GOT3 (cell line): ENCODE measurements around the gene TMEM184B.
"Not testable (repeated sequence)": the region's sequence is repeated elsewhere in the genome, so short reads cannot be mapped to it uniquely, and the experiment has no call there.

Source experiments
- DNase-seq: peaks from one replicate; lab custom pipeline; 2025; ENCODE audit warnings: mixed read lengths; lab: John Stamatoyannopoulos, UW

The TMEM184B gene

DNA sequence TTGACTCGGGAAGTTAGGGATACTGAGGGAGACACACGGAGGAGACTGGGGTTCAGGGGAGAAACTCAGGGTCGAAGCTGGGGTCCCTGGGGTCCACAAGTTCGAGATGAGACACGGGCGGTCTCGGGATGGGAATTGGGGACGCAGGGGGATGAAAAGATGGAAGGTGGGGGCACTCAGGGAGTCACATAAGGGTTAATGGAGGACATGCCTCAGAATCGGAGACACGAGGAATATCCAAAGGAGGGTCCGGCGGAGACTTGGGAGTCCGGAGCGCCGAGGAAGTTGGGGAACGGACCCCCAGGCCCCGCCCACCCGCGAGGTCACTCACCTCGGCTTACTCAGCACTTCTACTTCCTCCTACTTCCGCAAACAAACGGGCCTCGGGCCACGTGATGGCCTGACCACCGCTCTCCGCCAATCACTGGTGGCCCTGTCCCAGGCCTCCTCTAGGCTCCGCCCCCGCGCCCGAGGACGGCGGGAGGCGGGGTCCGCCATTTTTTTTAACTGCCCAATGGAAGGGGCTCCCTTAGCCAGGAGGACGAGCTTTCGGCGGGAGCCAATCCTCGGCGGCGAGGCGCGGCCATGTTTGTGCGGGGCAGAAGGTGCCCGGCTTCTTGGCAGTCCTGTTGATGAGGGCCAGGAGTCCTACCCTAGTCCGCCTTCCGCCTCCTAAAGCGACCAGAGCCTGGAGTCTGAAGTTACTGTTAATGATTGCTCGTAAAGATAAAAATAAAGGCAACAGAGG, 91.2 kb downstream of the TMEM184B start, which contains the start of gene PLA2G6:
PLA2G6 (minus strand) TSS at position 378 of the 748 bp plus-strand sequence. CDS start 12,404 bp downstream, outside the sequence.
- DNase-seq, result peak; percentile 94

DNA sequence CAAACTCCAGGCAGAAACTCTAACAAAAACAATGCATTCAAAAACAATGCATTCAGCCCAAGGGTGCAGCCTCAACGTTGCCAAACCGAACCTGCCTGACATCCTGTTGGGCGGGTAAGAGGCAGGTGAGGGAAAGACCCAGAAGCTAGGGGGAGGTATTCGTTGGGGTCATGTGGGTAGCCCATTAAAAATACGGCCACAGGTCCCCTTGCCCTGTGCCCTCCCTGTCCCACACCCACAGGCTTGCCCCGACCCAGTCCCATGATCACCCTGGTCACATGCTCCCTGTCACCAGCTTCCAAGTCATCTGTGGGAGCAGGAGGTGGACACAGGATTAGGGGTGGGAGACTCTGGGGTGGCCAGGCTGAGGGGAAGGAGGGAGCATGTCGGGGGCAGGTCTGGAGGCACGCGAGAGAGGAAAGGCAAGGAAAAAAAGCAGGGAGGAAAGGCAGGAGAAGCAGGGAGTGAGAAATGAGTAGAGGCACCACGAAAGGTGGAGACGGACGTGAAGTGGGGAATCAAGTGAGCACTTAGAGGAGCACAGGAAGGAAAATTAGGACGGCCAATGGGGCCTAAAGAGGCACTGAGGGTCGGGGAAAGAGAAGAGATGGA, 91.9 kb downstream of the TMEM184B start:
- no peak for DNase-seq

GRCh38 chr22:38178605-38178937, 94.2 kb downstream of the TMEM184B start:
- DNase-seq, result not testable (repeated sequence)

GRCh38 chr22:38177926-38178604, 94.7 kb downstream of the TMEM184B start:
- DNase-seq, result no peak

DNA sequence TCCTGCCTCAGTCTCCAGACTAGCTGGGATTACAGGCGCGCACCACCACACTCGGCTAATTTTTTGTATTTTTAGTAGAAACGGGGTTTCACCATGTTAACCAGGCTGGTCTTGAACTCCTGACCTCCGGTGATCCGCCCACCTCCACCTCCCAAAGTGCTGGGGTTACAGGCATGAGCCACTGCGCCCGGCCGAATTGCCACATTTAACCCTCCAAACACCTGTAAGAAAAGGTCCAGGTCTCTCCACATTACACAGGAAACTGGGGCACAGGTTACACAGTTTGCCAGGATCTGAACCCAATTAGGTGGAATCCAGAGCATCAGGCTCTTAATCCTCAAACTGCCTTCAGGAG, 95.3 kb downstream of the TMEM184B start:
- not testable (repeated sequence) for DNase-seq

DNA sequence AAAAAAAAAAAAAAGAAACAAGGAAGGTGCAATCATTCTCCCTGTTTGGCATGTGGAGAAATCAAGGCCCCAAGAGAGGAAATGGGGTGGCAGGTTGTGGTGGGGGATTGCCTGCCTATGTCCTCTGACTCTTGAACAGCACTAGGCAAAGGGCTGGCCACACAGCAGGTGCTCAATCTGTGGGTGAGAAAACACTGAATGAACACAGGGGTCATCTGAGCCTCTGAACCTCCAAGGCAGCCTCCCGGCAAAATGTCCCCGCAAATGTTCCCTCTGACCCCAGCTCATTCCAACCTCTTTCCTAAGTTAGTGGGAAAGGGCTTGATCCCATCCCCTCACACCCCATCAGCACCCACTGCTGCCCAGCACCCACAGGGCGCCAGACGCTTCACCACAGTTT, 95.8 kb downstream of the TMEM184B start:
- no peak for DNase-seq

- DNase-seq, result peak; percentile 77
These were observed 96.6 kb downstream of the TMEM184B start for GRCh38 chr22:38176170-38176741.

DNA sequence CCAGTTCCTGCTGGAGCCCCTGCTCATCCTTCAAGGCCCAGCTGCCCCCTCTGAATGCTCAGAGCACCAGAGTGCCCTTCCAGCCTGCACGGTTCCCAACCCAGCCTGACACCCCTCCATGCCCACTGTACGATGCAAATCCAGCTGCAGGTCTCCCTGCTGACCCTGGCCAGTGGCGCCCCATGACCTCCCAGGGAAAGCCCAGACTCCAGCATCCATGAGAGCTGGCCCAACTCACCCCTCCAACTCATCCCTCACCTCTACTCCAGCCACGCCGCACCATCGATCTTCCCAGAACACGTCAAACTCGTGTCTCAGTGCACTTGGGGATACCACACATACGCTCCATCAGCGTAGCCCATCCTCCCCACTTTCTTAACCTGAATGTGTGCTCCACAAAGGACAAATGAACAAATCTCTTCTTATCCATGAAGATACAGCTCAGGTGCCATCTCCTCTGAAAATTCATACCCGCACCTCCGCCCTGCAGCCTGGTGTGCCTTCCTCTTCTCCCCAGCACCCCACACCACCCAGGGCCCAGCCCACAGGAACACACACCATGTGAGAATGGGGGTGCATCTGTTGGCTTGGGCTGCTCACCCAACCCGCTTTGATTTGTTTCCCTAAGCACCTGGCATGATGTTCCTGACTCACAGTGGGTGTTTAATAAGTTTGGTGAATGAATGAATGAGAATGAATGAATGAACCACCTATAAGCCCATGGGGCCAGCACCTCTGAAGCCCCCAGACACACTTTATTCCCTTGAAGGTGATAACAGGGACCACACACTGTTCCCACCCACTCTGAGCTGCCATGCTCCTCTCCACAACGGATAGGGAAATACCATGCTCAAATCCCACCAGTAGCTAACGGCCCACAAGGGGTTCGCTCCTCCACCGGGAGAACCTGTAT, 97.3 kb downstream of the TMEM184B start:
- DNase-seq, result no peak

DNA sequence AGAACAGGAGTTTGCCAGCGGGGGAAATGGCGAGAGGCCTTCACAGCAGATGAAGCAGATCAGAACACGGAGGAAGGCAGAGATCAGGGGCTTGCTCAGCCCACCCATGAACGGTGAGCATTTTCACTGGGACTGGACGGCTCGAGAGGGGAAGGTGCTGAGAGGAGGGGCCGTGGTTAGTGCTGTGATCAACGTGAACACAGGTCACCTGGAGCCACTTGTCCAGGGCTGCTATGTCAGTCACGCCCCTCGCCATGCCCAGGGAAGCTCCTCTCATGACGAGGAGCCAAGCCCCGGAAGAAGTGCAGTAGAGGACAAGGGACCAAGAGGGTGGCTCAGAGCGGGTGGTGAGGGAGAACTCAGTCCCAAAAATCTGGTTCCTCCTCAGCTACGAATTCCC, 98.2 kb downstream of the TMEM184B start:
- DNase-seq, result no peak

DNA sequence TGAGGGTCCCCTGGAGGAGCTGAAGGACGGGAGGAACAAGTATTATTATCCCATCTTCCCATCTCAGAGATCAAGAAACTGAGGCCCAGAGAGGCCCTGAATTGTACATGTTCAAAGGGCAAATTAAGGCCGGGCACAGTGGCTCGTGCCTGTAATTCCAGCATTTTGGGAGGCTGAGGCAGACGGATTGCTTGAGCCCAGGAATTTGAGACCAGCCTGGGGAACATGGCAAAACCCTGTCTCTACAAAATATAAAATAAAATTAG, 99.2 kb downstream of the TMEM184B start:
- DNase-seq, result no peak

GRCh38 chr22:38172832-38173640, 99.8 kb downstream of the TMEM184B start:
- DNase-seq, result no peak

- no peak for DNase-seq
These were observed 100.6 kb downstream of the TMEM184B start for GRCh38 chr22:38171927-38172831.

DNA sequence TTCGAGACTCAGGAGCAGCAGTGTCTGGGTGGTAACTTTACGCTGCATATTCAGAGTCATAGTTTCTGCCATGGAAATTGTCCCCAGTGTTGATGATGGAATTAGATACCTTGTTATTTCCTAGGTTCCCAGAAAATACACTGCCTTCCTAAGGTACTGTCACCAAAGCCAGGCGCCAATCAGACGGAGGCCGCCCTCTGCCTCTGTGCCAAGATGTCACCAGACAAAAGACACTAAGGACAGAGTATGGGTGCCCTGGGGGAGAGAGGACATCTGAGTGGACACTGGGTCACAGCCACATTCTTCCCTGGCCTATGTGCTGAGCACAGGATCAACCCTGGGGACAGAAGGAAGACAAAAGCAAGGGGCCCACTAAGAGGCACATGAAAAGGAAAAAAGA, 102.3 kb downstream of the TMEM184B start:
- DNase-seq, result no peak
